Glutamatergic neuron (in vitro differentiated cells): ENCODE data around the gene SLC15A1. TPM values are rescaled to one million over a fixed set of nuclear protein-coding genes. Genes with fewer than 3 reads are reported as not detected.

Source experiments
- DNase-seq: peaks from one replicate; pipeline ENCODE4 v3.0.0; 2022
- H3K27ac Mint-ChIP-seq: one replicate; pipeline ENCODE4 v1.8.0; 2020; ENCODE audit warnings: mild to moderate bottlenecking, mixed read lengths, inconsistent platforms; ENCODE audit not compliant: unreplicated experiment
- H3K27me3 Mint-ChIP-seq: one replicate; pipeline ENCODE4 v1.8.0; 2020; ENCODE audit warnings: mild to moderate bottlenecking, moderate library complexity, mixed read lengths, inconsistent platforms; ENCODE audit not compliant: unreplicated experiment
- H3K36me3 Mint-ChIP-seq: one replicate; pipeline ENCODE4 v1.8.0; 2020; ENCODE audit warnings: mild to moderate bottlenecking, mixed read lengths, inconsistent platforms; ENCODE audit not compliant: unreplicated experiment
- H3K4me1 Mint-ChIP-seq: one replicate; pipeline ENCODE4 v1.8.0; 2020; ENCODE audit warnings: mild to moderate bottlenecking, low read depth, mixed read lengths, inconsistent platforms; ENCODE audit not compliant: unreplicated experiment
- H3K4me3 Mint-ChIP-seq: one replicate; pipeline ENCODE4 v1.8.0; 2020; ENCODE audit warnings: mild to moderate bottlenecking, mixed read lengths, inconsistent platforms; ENCODE audit not compliant: unreplicated experiment
- H3K9me3 Mint-ChIP-seq: one replicate; pipeline ENCODE4 v1.8.0; 2020; ENCODE audit warnings: mild to moderate bottlenecking, moderate library complexity, mixed read lengths, inconsistent platforms; ENCODE audit not compliant: unreplicated experiment
- total RNA-seq: library from RNA; stranded (reverse); fragmentation: NEBNext Ultra II Directional; extraction: Animal tissue kit (Norgen Biotek cat#: 25700); gene quantifications from one replicate; pipeline ENCODE4 v1.2.1, GENCODE V29; 2021; ENCODE audit not compliant: unreplicated experiment
- TF ChIP-seq, protein P1 (sequence below): fragments of 200-600 bp; sonication (generic); IDR thresholded peaks from one replicate; pipeline ENCODE4 v1.5.0; 2021; ENCODE audit not compliant: partially characterized antibody, unreplicated experiment

The SLC15A1 gene
- total RNA-seq, 1 donor from 2014 or later = not detected

DNA sequence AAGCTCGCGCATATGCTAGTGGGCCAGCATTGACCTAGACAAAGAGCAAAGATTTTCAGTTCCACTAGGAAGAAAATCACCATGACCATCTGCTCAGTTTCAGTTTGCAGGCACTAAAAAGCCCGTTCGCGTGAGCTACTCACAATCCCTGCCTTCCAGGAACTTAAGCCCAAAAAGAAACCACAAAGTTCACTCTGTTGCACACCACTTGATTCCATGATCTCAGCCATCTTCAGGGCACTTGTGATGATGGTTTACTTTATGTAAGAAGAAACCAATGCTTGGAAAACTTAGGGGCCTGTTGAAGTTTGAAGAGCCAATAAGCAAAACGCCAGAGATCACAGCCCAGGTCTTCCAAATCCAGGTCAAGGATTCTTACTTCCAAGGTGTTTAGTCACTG lies 45.0 kb upstream of the SLC15A1 start:
- DNase-seq = no peak
- Mint-ChIP-seq H3K9me3 (peaks cover 1% of the 10 kb centered on the region), H3K36me3 (peaks cover 4% of the 10 kb centered on the region), H3K27me3 (no peaks in the 10 kb centered on the region), H3K4me1 (peaks cover 13% of the 10 kb centered on the region), H3K4me3 (no peak overlapping the region), H3K27ac (peak overlapping the region; percentile 81)
- TF ChIP-seq, protein P1, sequence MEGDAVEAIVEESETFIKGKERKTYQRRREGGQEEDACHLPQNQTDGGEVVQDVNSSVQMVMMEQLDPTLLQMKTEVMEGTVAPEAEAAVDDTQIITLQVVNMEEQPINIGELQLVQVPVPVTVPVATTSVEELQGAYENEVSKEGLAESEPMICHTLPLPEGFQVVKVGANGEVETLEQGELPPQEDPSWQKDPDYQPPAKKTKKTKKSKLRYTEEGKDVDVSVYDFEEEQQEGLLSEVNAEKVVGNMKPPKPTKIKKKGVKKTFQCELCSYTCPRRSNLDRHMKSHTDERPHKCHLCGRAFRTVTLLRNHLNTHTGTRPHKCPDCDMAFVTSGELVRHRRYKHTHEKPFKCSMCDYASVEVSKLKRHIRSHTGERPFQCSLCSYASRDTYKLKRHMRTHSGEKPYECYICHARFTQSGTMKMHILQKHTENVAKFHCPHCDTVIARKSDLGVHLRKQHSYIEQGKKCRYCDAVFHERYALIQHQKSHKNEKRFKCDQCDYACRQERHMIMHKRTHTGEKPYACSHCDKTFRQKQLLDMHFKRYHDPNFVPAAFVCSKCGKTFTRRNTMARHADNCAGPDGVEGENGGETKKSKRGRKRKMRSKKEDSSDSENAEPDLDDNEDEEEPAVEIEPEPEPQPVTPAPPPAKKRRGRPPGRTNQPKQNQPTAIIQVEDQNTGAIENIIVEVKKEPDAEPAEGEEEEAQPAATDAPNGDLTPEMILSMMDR = no peak

DNA sequence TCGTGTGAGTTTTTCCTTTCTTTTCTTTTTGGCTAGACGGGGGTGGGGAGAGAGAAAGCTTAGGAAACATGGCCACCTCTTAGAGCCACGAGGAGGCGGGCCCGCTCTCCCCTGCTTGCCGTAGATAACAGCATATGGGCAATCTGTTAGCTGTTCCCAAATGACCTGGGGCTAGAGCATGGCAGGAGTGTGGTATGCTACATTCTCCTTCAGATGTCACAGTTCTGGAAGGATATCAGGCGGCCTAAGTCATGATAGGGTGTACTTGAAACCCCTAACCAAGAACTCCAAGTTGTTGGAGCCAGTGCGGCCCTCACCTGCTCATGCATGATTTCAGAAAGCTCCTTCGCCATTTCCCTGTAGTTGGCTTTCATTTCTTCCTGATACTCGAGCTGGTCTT lies 44.3 kb upstream of the SLC15A1 start:
- no peaks in the 10 kb centered on the region for H3K27me3 Mint-ChIP-seq
- peak overlapping the region; percentile 81 for H3K27ac Mint-ChIP-seq
- H3K9me3 Mint-ChIP-seq = peaks cover 1% of the 10 kb centered on the region
- H3K36me3 Mint-ChIP-seq = peaks cover 4% of the 10 kb centered on the region
- H3K4me3 Mint-ChIP-seq = no peak overlapping the region
- TF ChIP-seq, protein P1 = no peak
- DNase-seq = peak; percentile 40
- H3K4me1 Mint-ChIP-seq = peaks cover 13% of the 10 kb centered on the region

DNA sequence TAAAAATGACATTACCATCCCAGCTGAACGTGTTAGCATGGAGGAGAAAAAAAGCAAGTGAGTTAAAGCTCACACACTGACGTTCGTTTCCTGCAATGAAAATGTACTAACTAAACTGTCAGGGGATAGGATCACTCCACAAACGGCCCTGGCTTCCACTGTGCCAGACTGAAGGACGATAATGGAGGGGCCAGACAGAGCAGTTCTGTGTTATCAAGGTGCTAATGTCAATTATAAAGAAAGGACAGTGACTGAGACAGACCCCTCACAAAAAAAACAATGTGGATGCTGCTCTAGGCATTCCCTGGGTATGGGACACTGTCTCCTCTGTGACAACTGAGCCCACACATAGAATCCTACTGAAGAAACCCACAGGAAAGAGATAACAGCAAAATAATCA lies 43.7 kb upstream of the SLC15A1 start:
- DNase-seq = no peak
- TF ChIP-seq, protein P1 = no peak
- H3K36me3 Mint-ChIP-seq = peaks cover 4% of the 10 kb centered on the region
- H3K27ac Mint-ChIP-seq = peak overlapping the region; percentile 67
- peaks cover 1% of the 10 kb centered on the region for H3K9me3 Mint-ChIP-seq
- H3K4me3 Mint-ChIP-seq = no peak overlapping the region
- peaks cover 13% of the 10 kb centered on the region for H3K4me1 Mint-ChIP-seq
- no peaks in the 10 kb centered on the region for H3K27me3 Mint-ChIP-seq

DNA sequence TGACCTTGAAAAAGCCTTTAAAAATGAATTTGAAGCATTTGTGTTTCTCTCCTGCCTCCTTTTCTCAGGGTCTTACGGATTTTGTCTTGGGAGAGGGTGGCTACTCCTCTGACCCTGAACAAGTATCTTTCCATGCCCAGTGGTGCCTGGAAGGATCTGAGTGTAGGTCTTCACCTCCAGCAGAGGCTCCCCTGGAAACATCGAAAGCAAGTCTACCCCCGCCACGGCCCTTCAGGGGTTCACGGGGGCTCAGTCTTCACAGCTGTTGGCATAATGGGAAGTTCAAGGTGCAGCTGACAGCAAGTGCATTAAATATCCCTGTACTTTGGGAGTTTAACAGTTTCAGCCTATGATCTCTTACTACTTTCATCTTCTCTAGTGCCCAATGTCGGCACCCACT lies 42.7 kb upstream of the SLC15A1 start:
- Mint-ChIP-seq H3K4me3 (no peak overlapping the region), H3K36me3 (peaks cover 4% of the 10 kb centered on the region), H3K9me3 (peaks cover 1% of the 10 kb centered on the region), H3K27me3 (no peaks in the 10 kb centered on the region), H3K27ac (no peak overlapping the region), H3K4me1 (peaks cover 13% of the 10 kb centered on the region)
- no peak for DNase-seq
- TF ChIP-seq, protein P1 = no peak

DNA sequence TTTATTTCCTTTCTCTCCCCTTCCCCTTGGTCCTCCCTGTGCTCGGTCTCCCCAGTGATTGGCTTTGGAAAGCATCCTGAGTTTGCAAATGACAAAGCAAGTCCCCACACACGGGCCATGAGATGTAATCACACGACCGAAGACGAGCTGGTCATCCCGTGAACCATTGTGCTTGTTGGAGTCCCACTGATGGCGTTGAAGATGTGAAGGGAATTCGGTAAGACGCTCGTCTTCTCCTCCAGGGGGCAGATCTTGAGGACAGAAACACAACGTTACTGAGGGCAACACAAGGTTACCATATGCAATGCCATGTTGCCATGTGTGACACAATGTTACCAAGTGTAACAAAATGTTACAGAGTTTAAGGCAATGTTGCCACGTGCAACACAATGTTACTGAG lies 42.0 kb upstream of the SLC15A1 start:
- TF ChIP-seq, protein P1 = no peak
- peaks cover under 1% of the 10 kb centered on the region for H3K27me3 Mint-ChIP-seq
- peaks cover 13% of the 10 kb centered on the region for H3K4me1 Mint-ChIP-seq
- peaks cover 4% of the 10 kb centered on the region for H3K36me3 Mint-ChIP-seq
- DNase-seq = no peak
- peaks cover 1% of the 10 kb centered on the region for H3K9me3 Mint-ChIP-seq
- H3K4me3 Mint-ChIP-seq = no peak overlapping the region
- no peak overlapping the region for H3K27ac Mint-ChIP-seq
